ENCODE data around the gene PCP2. TPM values are rescaled to one million over a fixed set of nuclear protein-coding genes. Genes with fewer than 3 reads are reported as not detected.

PCP2 gene
- total and polyA plus RNA-seq, 2 donors (not counting 1 experiment from before 2014, with no cell fraction given): not detected

GRCh38 chr19:7640803-7641202 lies 7.3 kb upstream of the PCP2 start:
- no peak overlapping the region for H3K4me2 ChIP-seq (ENCODE audit: extremely low read depth, insufficient read depth, low read length)
- no peak overlapping the region for H3K27ac ChIP-seq (ENCODE audit: insufficient read depth, low read length)
- H3K9ac ChIP-seq (ENCODE audit: insufficient read depth, low read length): no peak overlapping the region
- H3K9me3 ChIP-seq (ENCODE audit: control insufficient read depth, insufficient read depth, low read depth, low read length): no peaks in the 10 kb centered on the region
- H2AFZ ChIP-seq (ENCODE audit: low read length): no peak overlapping the region
- H4K20me1 ChIP-seq (ENCODE audit: control insufficient read depth, extremely low read depth, insufficient read depth, low read length): no peaks in the 10 kb centered on the region
- H3K27me3 ChIP-seq (ENCODE audit: control insufficient read depth, insufficient read depth, low read length): peaks cover 8% of the 10 kb centered on the region
- DNase-seq (ENCODE audit: low read depth in 2 of 2): no peak
- no peak for TF ChIP-seq EZH2 (IDR thresholded peaks at IDR 0.05; ENCODE audit: low read length, missing control alignments)
- TF ChIP-seq, protein P1, sequence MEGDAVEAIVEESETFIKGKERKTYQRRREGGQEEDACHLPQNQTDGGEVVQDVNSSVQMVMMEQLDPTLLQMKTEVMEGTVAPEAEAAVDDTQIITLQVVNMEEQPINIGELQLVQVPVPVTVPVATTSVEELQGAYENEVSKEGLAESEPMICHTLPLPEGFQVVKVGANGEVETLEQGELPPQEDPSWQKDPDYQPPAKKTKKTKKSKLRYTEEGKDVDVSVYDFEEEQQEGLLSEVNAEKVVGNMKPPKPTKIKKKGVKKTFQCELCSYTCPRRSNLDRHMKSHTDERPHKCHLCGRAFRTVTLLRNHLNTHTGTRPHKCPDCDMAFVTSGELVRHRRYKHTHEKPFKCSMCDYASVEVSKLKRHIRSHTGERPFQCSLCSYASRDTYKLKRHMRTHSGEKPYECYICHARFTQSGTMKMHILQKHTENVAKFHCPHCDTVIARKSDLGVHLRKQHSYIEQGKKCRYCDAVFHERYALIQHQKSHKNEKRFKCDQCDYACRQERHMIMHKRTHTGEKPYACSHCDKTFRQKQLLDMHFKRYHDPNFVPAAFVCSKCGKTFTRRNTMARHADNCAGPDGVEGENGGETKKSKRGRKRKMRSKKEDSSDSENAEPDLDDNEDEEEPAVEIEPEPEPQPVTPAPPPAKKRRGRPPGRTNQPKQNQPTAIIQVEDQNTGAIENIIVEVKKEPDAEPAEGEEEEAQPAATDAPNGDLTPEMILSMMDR (conservative IDR thresholded peaks at IDR 0.05 in 1 of 2, IDR thresholded peaks at IDR 0.05 in 1 of 2; ENCODE audit: low read depth in 1 of 2, low read length in 2 of 2): no peak
- H3K4me1 ChIP-seq (ENCODE audit: control insufficient read depth, extremely low read depth, insufficient read depth, low read length): no peaks in the 10 kb centered on the region
- H3K79me2 ChIP-seq (ENCODE audit: control insufficient read depth, insufficient read depth, low read length): no peaks in the 10 kb centered on the region
- no peak overlapping the region for H3K4me3 ChIP-seq (replicated peaks in 1 of 4; ENCODE audit: control extremely low read depth in 1 of 4, insufficient read depth in 1 of 4, low read depth in 3 of 4, low read length in 4 of 4)
- no peaks in the 10 kb centered on the region for H3K36me3 ChIP-seq (ENCODE audit: control insufficient read depth, insufficient read depth, low read length)

DNA sequence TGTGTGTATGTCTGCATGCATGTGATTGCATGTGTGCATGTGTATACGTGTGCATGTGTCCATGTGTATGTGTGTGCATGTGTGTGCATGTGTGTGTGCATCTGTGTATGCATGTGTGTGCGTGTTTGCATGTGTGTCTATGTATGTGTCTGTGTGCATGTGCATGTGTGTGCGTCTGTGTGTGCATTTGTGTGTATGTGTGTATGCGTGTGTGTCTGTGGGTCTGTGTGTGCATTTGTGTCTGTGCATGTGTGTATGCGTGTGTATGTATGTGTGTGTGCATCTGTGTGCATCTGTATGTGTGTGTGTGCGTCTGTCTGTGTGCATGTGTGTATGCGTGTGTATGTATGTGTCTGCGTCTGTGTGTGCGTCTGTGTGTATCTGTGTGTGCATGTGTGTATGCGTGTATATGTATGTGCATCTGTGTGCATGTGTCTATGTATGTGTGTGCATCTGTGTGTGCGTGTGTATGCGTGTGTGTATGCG lies 6.4 kb upstream of the PCP2 start:
- Histone ChIP-seq H3K36me3 (ENCODE audit: control insufficient read depth, insufficient read depth, low read length) (no peaks in the 10 kb centered on the region), H3K4me1 (ENCODE audit: control insufficient read depth, extremely low read depth, insufficient read depth, low read length) (no peaks in the 10 kb centered on the region), H3K9me3 (ENCODE audit: control insufficient read depth, insufficient read depth, low read depth, low read length) (no peaks in the 10 kb centered on the region), H2AFZ (ENCODE audit: low read length) (no peak overlapping the region), H3K4me3 (replicated peaks in 1 of 4; ENCODE audit: control extremely low read depth in 1 of 4, insufficient read depth in 1 of 4, low read depth in 3 of 4, low read length in 4 of 4) (no peak overlapping the region), H3K4me2 (ENCODE audit: extremely low read depth, insufficient read depth, low read length) (no peak overlapping the region), H3K79me2 (ENCODE audit: control insufficient read depth, insufficient read depth, low read length) (no peaks in the 10 kb centered on the region), H3K9ac (ENCODE audit: insufficient read depth, low read length) (no peak overlapping the region), H3K27me3 (ENCODE audit: control insufficient read depth, insufficient read depth, low read length) (peaks cover 8% of the 10 kb centered on the region), H3K27ac (ENCODE audit: insufficient read depth, low read length) (no peak overlapping the region), H4K20me1 (ENCODE audit: control insufficient read depth, extremely low read depth, insufficient read depth, low read length) (no peaks in the 10 kb centered on the region)
- TF ChIP-seq, protein P1 (conservative IDR thresholded peaks at IDR 0.05 in 1 of 2, IDR thresholded peaks at IDR 0.05 in 1 of 2; ENCODE audit: low read depth in 1 of 2, low read length in 2 of 2): no peak
- TF ChIP-seq EZH2 (IDR thresholded peaks at IDR 0.05; ENCODE audit: low read length, missing control alignments): no peak
- DNase-seq (ENCODE audit: low read depth in 2 of 2): no peak

- TF ChIP-seq EZH2 (IDR thresholded peaks at IDR 0.05; ENCODE audit: low read length, missing control alignments): no peak
- H4K20me1 ChIP-seq (ENCODE audit: control insufficient read depth, extremely low read depth, insufficient read depth, low read length): no peaks in the 10 kb centered on the region
- H3K4me3 ChIP-seq (replicated peaks in 1 of 4; ENCODE audit: control extremely low read depth in 1 of 4, insufficient read depth in 1 of 4, low read depth in 3 of 4, low read length in 4 of 4): no peak overlapping the region
- H3K27me3 ChIP-seq (ENCODE audit: control insufficient read depth, insufficient read depth, low read length): peaks cover 8% of the 10 kb centered on the region
- no peaks in the 10 kb centered on the region for H3K36me3 ChIP-seq (ENCODE audit: control insufficient read depth, insufficient read depth, low read length)
- no peak overlapping the region for H3K9ac ChIP-seq (ENCODE audit: insufficient read depth, low read length)
- H3K4me1 ChIP-seq (ENCODE audit: control insufficient read depth, extremely low read depth, insufficient read depth, low read length): no peaks in the 10 kb centered on the region
- H3K27ac ChIP-seq (ENCODE audit: insufficient read depth, low read length): no peak overlapping the region
- no peaks in the 10 kb centered on the region for H3K79me2 ChIP-seq (ENCODE audit: control insufficient read depth, insufficient read depth, low read length)
- H2AFZ ChIP-seq (ENCODE audit: low read length): no peak overlapping the region
- H3K4me2 ChIP-seq (ENCODE audit: extremely low read depth, insufficient read depth, low read length): no peak overlapping the region
- H3K9me3 ChIP-seq (ENCODE audit: control insufficient read depth, insufficient read depth, low read depth, low read length): no peaks in the 10 kb centered on the region
- no peak for DNase-seq (ENCODE audit: low read depth in 2 of 2)
Measured at GRCh38 chr19:7638802-7639465, 5.4 kb upstream of the PCP2 start.

Data from fibroblast of lung (primary cell).